CD4-positive, alpha-beta memory T cell (primary cell): ENCODE data around the gene CD96. TPM values are rescaled to one million over a fixed set of nuclear protein-coding genes. Genes with fewer than 3 reads are reported as not detected.

Experiments used
- CTCF ChIA-PET: fragments of 350-600 bp; sonication (Branson Sonifier 250); formaldehyde crosslinking; loops from one replicate; lab custom pipeline; 2021; ENCODE audit warnings: inconsistent platforms; ENCODE audit not compliant: partially characterized antibody; lab: Charles Lee
- POLR2A ChIA-PET: fragments of 350-600 bp; sonication (Branson Sonifier 250); formaldehyde crosslinking; loops from one replicate; lab custom pipeline; 2021; ENCODE audit not compliant: partially characterized antibody; lab: Charles Lee
- DNase-seq, 5 donors: peaks; one replicate each; pipeline versions ENCODE4 v3.0.0 to v3.0.0-alpha.2; 2020 to 2022; ENCODE audit warnings: mixed read lengths in 1 of 5
- H3K27ac ChIP-seq: one replicate; pipeline ENCODE4 v1.7.0; 2013; ENCODE audit warnings: low read depth, low read length
- H3K27me3 ChIP-seq: 2 replicates; pipeline ENCODE4 v1.7.0; 2013; ENCODE audit warnings: mild to moderate bottlenecking, low read length, moderate library complexity; ENCODE audit not compliant: insufficient read depth
- H3K36me3 ChIP-seq: 2 replicates; pipeline ENCODE4 v1.7.0; 2013; ENCODE audit warnings: mild to moderate bottlenecking, low read length, moderate library complexity; ENCODE audit not compliant: insufficient read depth
- H3K4me1 ChIP-seq: 2 replicates; pipeline ENCODE4 v1.7.0; 2013; ENCODE audit warnings: mild to moderate bottlenecking, low read length, moderate library complexity; ENCODE audit not compliant: insufficient read depth
- H3K4me3 ChIP-seq, 2 donors: one replicate each; pipeline ENCODE4 v1.7.0; 2013; ENCODE audit warnings: low read length in 2 of 2, mild to moderate bottlenecking in 1 of 2
- H3K9me3 ChIP-seq, 2 donors: one replicate each; pipeline ENCODE4 v1.7.0; 2013; ENCODE audit warnings: low read length in 2 of 2, control low read depth in 1 of 2; ENCODE audit not compliant: control insufficient read depth in 1 of 2
- H3K27ac Mint-ChIP-seq, 7 donors: one replicate each; pipeline ENCODE4 v1.8.0; 2020 to 2021; ENCODE audit warnings: mixed read lengths in 7 of 7, mild to moderate bottlenecking in 6 of 7, inconsistent platforms in 3 of 7, moderate library complexity in 3 of 7
- H3K27me3 Mint-ChIP-seq, 2 donors: one replicate each; pipeline ENCODE4 v1.8.0; 2020 to 2021; ENCODE audit warnings: mixed read lengths in 2 of 2
- H3K36me3 Mint-ChIP-seq, 2 donors: one replicate each; pipeline ENCODE4 v1.8.0; 2020 to 2021; ENCODE audit warnings: mixed read lengths in 2 of 2, inconsistent platforms in 1 of 2, mild to moderate bottlenecking in 1 of 2
- H3K4me1 Mint-ChIP-seq, 4 donors: one replicate each; pipeline ENCODE4 v1.8.0; 2020 to 2021; ENCODE audit warnings: mixed read lengths in 4 of 4, mild to moderate bottlenecking in 1 of 4
- H3K4me3 Mint-ChIP-seq, 8 donors: one replicate each; pipeline ENCODE4 v1.8.0; 2020 to 2021; ENCODE audit warnings: mixed read lengths in 8 of 8, mild to moderate bottlenecking in 7 of 8, moderate library complexity in 6 of 8, inconsistent platforms in 3 of 8
- H3K9me3 Mint-ChIP-seq, 8 donors: one replicate each; pipeline ENCODE4 v1.8.0; 2020 to 2021; ENCODE audit warnings: mixed read lengths in 8 of 8, mild to moderate bottlenecking in 5 of 8, inconsistent platforms in 3 of 8, moderate library complexity in 1 of 8
- intact Hi-C: fragments of 100-400 bp; cut with micrococcal nuclease; formaldehyde crosslinking; loops from one replicate; pipeline ENCODE4 v1.15.1; 2023
- polyA plus RNA-seq, 2 donors: library from polyadenylated mRNA; unstranded; fragments of 300-500 nt; fragmentation: Illumina TruSeq; gene quantifications; one replicate each; pipeline ENCODE4 v1.2.3, GENCODE V29; 2021
- total RNA-seq, 2 experiments: library from RNA; stranded (reverse); gene quantifications; one replicate each; pipeline ENCODE4 v1.2.3, GENCODE V29; 2021

The CD96 gene
- total and polyA plus RNA-seq, 4 experiments from 2014 or later: 199 to 307 (median 222) TPM

DNA sequence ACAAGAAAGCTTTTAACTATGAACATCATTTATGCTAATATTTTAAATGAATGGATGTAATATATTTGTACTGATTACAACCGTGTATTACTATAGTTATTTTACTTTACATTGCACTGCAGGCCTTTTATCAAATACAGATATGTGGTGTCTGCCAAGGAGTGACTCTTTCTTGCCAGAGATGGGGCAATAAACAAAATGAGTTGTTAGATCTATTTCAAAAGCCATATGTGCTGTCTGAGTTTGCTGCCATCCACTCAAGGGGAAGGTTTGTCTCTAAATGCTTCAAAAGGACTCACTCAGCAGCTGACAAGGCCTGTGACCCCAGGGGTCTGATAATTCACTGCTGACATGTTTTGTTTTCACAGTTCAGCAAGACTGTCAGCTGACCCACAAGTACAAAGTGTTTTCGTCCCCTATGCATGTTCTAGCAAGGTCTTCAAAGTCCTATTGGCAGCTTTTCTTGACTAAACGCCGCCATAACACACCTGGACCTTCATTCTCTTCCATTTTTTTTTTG is 94.4 kb downstream of the CD96 start:
- no peaks in the 10 kb centered on the region for H3K27me3 ChIP-seq
- ChIA-PET POLR2A (interaction anchor here (0.6 to 0.7 kb wide), 2 partner anchors 14 to 341 kb away, joined by 3 read pairs; no protein-coding TSS in a partner anchor), CTCF (no interaction called here)
- DNase-seq: no peak
- H3K9me3 Mint-ChIP-seq: peaks cover 0 to 6% (median 0%) of the 10 kb centered on the region in 8 donors
- H3K9me3 ChIP-seq: no peaks in the 10 kb centered on the region
- no peaks in the 10 kb centered on the region for H3K4me1 ChIP-seq
- H3K4me3 ChIP-seq: no peak overlapping the region
- H3K4me3 Mint-ChIP-seq: no peak overlapping the region
- H3K27ac ChIP-seq: no peak overlapping the region
- H3K27me3 Mint-ChIP-seq: no peaks in the 10 kb centered on the region
- peaks cover 13% of the 10 kb centered on the region for H3K36me3 ChIP-seq
- H3K36me3 Mint-ChIP-seq: peaks cover 74 to 76% of the 10 kb centered on the region in 2 donors
- intact Hi-C loops: no loop called here
- no peak overlapping the region for H3K27ac Mint-ChIP-seq
- peaks cover 0 to 5% (median 4%) of the 10 kb centered on the region in 4 donors for H3K4me1 Mint-ChIP-seq

DNA sequence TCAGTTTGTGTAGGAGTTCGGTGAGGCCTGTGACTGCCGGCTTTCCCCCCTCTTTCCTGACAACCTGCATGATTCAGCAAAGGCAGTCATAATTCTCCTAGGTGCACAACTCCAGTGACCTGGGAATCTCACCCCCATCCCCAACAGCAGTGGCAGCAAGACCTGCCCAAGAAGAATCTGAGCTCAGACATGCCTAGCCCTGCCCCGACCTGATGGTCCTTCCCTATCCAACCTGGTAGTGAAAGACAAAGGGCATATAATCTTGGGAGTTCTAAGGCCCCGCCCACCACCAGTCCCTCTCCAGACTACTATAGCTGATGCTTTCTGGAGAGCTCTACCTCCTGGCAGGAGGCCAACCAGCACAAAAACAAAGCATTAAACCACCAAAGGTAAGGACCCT is 97.3 kb downstream of the CD96 start:
- Mint-ChIP-seq H3K36me3 (peaks cover 73% of the 10 kb centered on the region in 2 donors), H3K27me3 (no peaks in the 10 kb centered on the region), H3K9me3 (peaks cover 0 to 29% (median 10%) of the 10 kb centered on the region in 8 donors), H3K4me3 (no peak overlapping the region), H3K27ac (peak overlapping the region in 1 of 7 donors; percentile 66), H3K4me1 (peaks cover 0 to 10% (median 5%) of the 10 kb centered on the region in 4 donors)
- no peak overlapping the region for H3K27ac ChIP-seq
- intact Hi-C loops: no loop called here
- POLR2A ChIA-PET: no interaction called here
- no peak overlapping the region for H3K4me3 ChIP-seq
- no peaks in the 10 kb centered on the region for H3K9me3 ChIP-seq
- H3K36me3 ChIP-seq: peaks cover 13% of the 10 kb centered on the region
- no peak for DNase-seq
- H3K4me1 ChIP-seq: no peaks in the 10 kb centered on the region
- no peaks in the 10 kb centered on the region for H3K27me3 ChIP-seq
- CTCF ChIA-PET: no interaction called here

DNA sequence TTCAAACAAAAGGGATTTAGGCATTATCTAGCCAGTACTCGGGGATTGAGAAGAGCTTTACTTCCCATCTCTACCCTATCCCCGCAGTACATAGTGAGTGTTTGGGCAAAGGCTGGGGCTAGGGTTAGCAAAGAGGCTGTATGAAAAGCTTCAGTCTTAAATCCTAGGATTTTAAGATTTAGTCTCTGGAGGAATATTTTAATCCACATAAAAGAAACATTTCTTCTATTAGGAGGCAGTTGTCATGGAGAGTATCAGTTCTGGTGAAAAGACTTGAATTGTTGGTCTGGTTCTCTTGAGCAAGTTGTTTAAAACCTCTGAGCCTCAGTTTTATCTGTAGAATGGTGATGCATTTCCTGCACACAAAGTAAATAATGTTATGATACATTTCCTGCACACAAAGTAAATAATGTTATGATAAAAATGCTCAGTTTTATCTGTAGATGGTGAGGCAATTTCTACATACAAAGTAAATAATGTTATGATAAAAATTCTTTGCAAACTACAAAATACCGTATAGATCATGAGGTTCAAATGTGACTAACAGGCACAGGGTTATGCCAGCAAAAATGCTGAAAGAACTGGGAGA is 107.1 kb downstream of the CD96 start:
- peaks cover 50% of the 10 kb centered on the region for H3K36me3 ChIP-seq
- ChIA-PET CTCF (interaction anchor here (1.1 to 1.5 kb wide), 2 partner anchors 9 to 33 kb away, joined by 3 to 4 read pairs; no protein-coding TSS in a partner anchor), POLR2A (interaction anchor here (1.1 kb wide), 1 partner anchor 18 kb away, joined by 3 read pairs; no protein-coding TSS in a partner anchor)
- Mint-ChIP-seq H3K27ac (peak overlapping the region in 5 of 7 donors; percentile 3 to 62 (median 25)), H3K36me3 (peaks cover 91 to 92% of the 10 kb centered on the region in 2 donors), H3K27me3 (no peaks in the 10 kb centered on the region), H3K9me3 (peaks cover 0 to 8% (median under 1%) of the 10 kb centered on the region in 8 donors), H3K4me3 (no peak overlapping the region), H3K4me1 (peaks cover 3 to 9% (median 8%) of the 10 kb centered on the region in 4 donors)
- H3K9me3 ChIP-seq: no peaks in the 10 kb centered on the region
- no peak overlapping the region for H3K27ac ChIP-seq
- H3K4me1 ChIP-seq: no peaks in the 10 kb centered on the region
- intact Hi-C loops: no loop called here
- H3K4me3 ChIP-seq: no peak overlapping the region
- no peak for DNase-seq
- H3K27me3 ChIP-seq: no peaks in the 10 kb centered on the region

DNA sequence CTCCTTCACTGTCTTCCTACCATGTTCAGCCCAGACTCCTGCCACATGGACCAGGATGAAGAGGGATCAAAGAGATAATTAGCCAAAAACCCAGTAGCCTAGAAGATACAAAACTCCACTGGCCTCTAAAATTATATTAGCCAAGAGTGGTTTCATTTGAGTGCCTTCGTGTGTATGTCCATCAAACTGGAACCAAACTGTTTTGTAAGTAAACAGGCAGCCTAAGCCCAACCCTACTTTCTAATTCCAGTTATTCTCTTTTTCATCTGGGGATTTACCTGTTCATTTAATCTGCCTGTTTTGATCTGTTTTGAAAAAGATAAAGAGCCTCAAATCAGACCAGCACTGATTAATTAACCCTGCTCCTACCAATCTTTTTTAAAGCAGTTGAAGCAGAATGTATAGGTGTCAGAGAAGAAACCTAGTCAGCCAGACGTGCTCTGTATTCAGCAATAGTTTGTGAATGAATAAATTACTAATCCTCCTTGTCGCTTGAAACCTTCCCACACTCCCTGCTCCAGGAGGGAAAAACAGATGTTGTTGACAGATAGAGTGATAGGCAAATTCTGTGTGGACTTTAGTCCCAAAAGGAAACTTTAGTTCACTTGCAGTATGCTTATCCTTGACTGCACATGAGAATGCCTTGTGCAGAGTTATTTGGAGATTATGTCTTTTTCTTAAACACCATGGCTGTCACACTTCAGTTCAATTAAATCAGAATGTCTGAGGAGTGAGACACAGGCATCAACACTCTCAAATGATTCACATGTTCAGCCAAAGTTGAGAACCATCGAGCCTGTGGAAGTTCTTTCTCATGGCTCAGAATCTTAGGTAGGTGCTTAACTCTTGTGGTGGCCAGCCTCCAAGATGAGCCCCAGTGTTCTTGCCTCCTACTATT is 108.6 kb downstream of the CD96 start:
- H3K4me3 Mint-ChIP-seq: no peak overlapping the region
- CTCF ChIA-PET: interaction anchor here (0.6 kb wide), 1 partner anchor 59 kb away, joined by 3 read pairs; no protein-coding TSS in a partner anchor
- Histone ChIP-seq H3K27ac (no peak overlapping the region), H3K27me3 (no peaks in the 10 kb centered on the region), H3K9me3 (no peaks in the 10 kb centered on the region), H3K4me1 (no peaks in the 10 kb centered on the region), H3K4me3 (no peak overlapping the region), H3K36me3 (peaks cover 53% of the 10 kb centered on the region)
- H3K4me1 Mint-ChIP-seq: peaks cover 3 to 9% (median 7%) of the 10 kb centered on the region in 4 donors
- intact Hi-C loops: no loop called here
- no peak for DNase-seq
- H3K27me3 Mint-ChIP-seq: no peaks in the 10 kb centered on the region
- POLR2A ChIA-PET: no interaction called here
- peak overlapping the region in 3 of 7 donors; percentile 38 to 60 (median 50) for H3K27ac Mint-ChIP-seq
- H3K9me3 Mint-ChIP-seq: peaks cover 0 to 2% (median 0%) of the 10 kb centered on the region in 8 donors
- H3K36me3 Mint-ChIP-seq: peaks cover 92 to 94% of the 10 kb centered on the region in 2 donors

DNA sequence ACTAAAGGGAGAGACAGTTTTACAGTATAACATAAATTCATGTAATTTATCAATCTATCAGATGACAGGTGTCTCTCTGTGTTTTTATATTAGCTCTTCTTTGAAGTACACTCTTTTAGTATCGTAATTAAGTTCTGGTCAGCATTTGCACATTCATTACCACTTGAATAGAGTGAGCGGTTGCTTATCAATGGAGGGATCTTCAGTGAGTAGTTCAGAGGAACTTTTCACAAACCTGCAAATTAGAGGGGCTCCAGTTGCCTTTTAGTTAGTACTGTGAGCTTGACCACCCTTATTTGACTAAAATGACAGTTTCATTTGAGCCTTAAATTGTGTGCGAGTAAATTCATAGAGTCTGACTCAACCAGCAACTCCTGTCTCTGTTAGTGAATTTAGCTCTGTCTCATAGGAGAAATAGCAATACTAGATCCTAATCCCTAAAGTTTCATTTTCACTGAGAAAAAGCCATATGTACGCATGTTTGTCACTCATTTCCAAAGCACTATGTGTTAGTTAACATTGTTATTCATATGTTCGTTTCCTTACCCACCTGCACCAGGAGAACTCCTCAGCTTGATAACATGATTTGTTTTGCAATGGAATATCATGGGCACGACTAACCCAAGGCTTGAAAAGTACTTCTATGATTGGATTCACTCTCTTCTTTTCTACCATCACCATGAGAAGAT is 110.6 kb downstream of the CD96 start:
- H3K27ac ChIP-seq: no peak overlapping the region
- no peaks in the 10 kb centered on the region for H3K9me3 ChIP-seq
- intact Hi-C loops: no loop called here
- H3K27me3 Mint-ChIP-seq: no peaks in the 10 kb centered on the region
- CTCF ChIA-PET: interaction anchor here (1.4 to 1.6 kb wide), 2 partner anchors 17 to 38 kb away, joined by 3 to 4 read pairs; no protein-coding TSS in a partner anchor
- H3K4me3 Mint-ChIP-seq: no peak overlapping the region
- peaks cover 53% of the 10 kb centered on the region for H3K36me3 ChIP-seq
- peaks cover 3 to 9% (median 7%) of the 10 kb centered on the region in 4 donors for H3K4me1 Mint-ChIP-seq
- no peak for DNase-seq
- no peaks in the 10 kb centered on the region for H3K27me3 ChIP-seq
- no peaks in the 10 kb centered on the region for H3K4me1 ChIP-seq
- peaks cover 0 to 2% (median 0%) of the 10 kb centered on the region in 8 donors for H3K9me3 Mint-ChIP-seq
- no peak overlapping the region for H3K4me3 ChIP-seq
- POLR2A ChIA-PET: no interaction called here
- peak overlapping the region in 1 of 7 donors; percentile 25 for H3K27ac Mint-ChIP-seq
- peaks cover 81 to 83% of the 10 kb centered on the region in 2 donors for H3K36me3 Mint-ChIP-seq

DNA sequence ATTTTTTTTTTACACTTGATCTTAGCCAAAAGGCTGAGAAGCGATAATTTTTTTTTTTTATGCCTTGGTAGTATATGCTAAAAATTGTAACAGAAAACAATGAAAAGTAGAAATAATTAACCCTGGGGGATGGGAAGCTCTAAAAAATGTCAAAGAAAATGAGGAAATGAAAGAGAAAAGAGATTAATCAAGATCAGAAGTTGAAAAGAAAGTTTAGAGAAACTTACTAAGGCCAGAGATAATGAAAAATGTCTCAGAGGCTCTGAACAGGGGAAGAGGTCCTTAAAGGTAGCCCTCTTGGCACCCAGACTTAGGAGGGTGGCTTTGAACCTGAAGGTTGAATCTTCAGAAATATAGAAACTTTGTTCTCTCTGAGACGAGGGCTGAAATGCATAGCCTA is 111.8 kb downstream of the CD96 start:
- no peaks in the 10 kb centered on the region for H3K9me3 ChIP-seq
- intact Hi-C loops: no loop called here
- H3K36me3 ChIP-seq: peaks cover 46% of the 10 kb centered on the region
- H3K4me3 Mint-ChIP-seq: no peak overlapping the region
- POLR2A ChIA-PET: no interaction called here
- CTCF ChIA-PET: interaction anchor here (1.4 kb wide), 1 partner anchor 16 kb away, joined by 4 read pairs; no protein-coding TSS in a partner anchor
- H3K4me3 ChIP-seq: no peak overlapping the region
- no peak overlapping the region for H3K27ac ChIP-seq
- no peaks in the 10 kb centered on the region for H3K27me3 Mint-ChIP-seq
- H3K4me1 ChIP-seq: no peaks in the 10 kb centered on the region
- H3K9me3 Mint-ChIP-seq: peaks cover 0 to 7% (median 2%) of the 10 kb centered on the region in 8 donors
- no peak for DNase-seq
- peak overlapping the region in 5 of 7 donors; percentile 1 to 78 (median 58) for H3K27ac Mint-ChIP-seq
- H3K4me1 Mint-ChIP-seq: peaks cover 3 to 6% (median 5%) of the 10 kb centered on the region in 4 donors
- H3K27me3 ChIP-seq: no peaks in the 10 kb centered on the region
- H3K36me3 Mint-ChIP-seq: peaks cover 80 to 84% of the 10 kb centered on the region in 2 donors
